ENCODE results near the gene ADAMTS18.

DNA sequence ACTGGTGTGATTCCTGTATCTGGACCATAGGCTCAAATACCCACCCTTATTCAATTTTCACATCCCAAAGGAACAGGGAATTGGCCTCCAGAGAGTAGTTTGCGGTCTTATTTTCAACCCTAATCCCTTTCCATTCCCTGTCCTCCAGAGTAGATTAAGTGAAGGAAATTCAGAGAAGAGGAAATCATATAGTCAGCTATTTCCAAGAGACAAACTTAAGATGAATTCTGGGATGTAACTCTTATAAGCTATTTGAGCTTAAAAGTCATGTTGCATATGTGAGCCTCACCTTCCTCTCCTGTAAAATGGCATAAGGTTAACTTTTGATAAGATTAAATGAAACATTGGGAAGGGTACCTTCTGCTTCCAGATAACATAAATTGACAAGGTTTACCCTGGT lies 37.4 kb upstream of the ADAMTS18 start:
- TF ChIP-seq POLR2AphosphoS5 (IDR thresholded peaks at IDR 0.05): no peak
- TF ChIP-seq, protein P1, sequence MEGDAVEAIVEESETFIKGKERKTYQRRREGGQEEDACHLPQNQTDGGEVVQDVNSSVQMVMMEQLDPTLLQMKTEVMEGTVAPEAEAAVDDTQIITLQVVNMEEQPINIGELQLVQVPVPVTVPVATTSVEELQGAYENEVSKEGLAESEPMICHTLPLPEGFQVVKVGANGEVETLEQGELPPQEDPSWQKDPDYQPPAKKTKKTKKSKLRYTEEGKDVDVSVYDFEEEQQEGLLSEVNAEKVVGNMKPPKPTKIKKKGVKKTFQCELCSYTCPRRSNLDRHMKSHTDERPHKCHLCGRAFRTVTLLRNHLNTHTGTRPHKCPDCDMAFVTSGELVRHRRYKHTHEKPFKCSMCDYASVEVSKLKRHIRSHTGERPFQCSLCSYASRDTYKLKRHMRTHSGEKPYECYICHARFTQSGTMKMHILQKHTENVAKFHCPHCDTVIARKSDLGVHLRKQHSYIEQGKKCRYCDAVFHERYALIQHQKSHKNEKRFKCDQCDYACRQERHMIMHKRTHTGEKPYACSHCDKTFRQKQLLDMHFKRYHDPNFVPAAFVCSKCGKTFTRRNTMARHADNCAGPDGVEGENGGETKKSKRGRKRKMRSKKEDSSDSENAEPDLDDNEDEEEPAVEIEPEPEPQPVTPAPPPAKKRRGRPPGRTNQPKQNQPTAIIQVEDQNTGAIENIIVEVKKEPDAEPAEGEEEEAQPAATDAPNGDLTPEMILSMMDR (IDR thresholded peaks at IDR 0.05): no peak

Measured in prostate gland (tissue), 2 donors.